Heart left ventricle (tissue), 13 donors: ENCODE data around the gene UGT2B17.

ENCODE experiments used
- POLR2A ChIP-seq, 2 donors: fragments of 450-650 bp; IDR thresholded peaks; one replicate each; pipeline ENCODE4 v1.6.1; 2017; ENCODE audit warnings: antibody characterized with exemption in 2 of 2, mild to moderate bottlenecking in 2 of 2, moderate library complexity in 2 of 2
- TF ChIP-seq, protein P1 (sequence below), 12 donors: fragments of 200-600 bp; sonication (generic) in 4 of 12; IDR thresholded peaks; one replicate each; pipeline versions ENCODE4 v1.5.0 to v1.8.0; 2018 to 2022; ENCODE audit warnings: antibody characterized with exemption in 12 of 12, mild to moderate bottlenecking in 5 of 12
- donor health status: ischemic (EF 13 %, LVEDD 7.1; RV severe dilation, severe dysfunction).
- donor health status: DM: no; HTN: yes; CAD: no.
- donor health status: DM: no; HTN: no; CAD: no.
- donor health status: ischemic (EF 25% LVEDD 6.9; RV normal size, moderate dysfunction).
- donor health status: ischemic (EF 25% LVEDD 5.7; RV mildly dilated, moderate dysfunction).
- donor health status: ischemic (EF 35%, LVEDD 5.7; RV mildly dilated, moderate dysfunction).
- donor health status: nonischemic (EF 11% LVEDD 7.7; RV severe dilation, severe dysfunction).
- donor health status: DM: yes; HTN: yes; CAD: no.
- donor health status: PGD.
- donor health status: ischemic (EF 29% LVEDD 5.4; RV normal size, mild dysfunction).
- donor health status: nonischemic (EF 23%, LVEDD 6.1; RV moderate dilation, normal function).

- TF ChIP-seq, protein P1, sequence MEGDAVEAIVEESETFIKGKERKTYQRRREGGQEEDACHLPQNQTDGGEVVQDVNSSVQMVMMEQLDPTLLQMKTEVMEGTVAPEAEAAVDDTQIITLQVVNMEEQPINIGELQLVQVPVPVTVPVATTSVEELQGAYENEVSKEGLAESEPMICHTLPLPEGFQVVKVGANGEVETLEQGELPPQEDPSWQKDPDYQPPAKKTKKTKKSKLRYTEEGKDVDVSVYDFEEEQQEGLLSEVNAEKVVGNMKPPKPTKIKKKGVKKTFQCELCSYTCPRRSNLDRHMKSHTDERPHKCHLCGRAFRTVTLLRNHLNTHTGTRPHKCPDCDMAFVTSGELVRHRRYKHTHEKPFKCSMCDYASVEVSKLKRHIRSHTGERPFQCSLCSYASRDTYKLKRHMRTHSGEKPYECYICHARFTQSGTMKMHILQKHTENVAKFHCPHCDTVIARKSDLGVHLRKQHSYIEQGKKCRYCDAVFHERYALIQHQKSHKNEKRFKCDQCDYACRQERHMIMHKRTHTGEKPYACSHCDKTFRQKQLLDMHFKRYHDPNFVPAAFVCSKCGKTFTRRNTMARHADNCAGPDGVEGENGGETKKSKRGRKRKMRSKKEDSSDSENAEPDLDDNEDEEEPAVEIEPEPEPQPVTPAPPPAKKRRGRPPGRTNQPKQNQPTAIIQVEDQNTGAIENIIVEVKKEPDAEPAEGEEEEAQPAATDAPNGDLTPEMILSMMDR (IDR thresholded peaks at IDR 0.05): no peak
- no peak for TF ChIP-seq POLR2A (IDR thresholded peaks at IDR 0.05)
Observed at GRCh38 chr4:68594678-68595077, 18.6 kb upstream of the UGT2B17 start.
